Lower leg skin (tissue), 4 donors: ENCODE results near the gene TRDMT1. TPM values are rescaled to one million over a fixed set of nuclear protein-coding genes. Genes with fewer than 3 reads are reported as not detected.

ENCODE experiments used
- DNase-seq, 2 donors: peaks; one replicate each; pipeline ENCODE4 v3.0.0-alpha.2; 2019; ENCODE audit warnings: low spot score in 2 of 2
- H3K4me3 ChIP-seq: fragments of 200-600 bp; sonication (generic); 2 replicates; pipeline ENCODE4 v1.5.1; 2017; ENCODE audit warnings: mild to moderate bottlenecking, low read depth; ENCODE audit not compliant: poor library complexity, severe bottlenecking
- POLR2A ChIP-seq, 2 donors: fragments of 450-650 bp; IDR thresholded peaks; one replicate each; pipeline ENCODE4 v1.6.1; 2016 to 2017; ENCODE audit warnings: antibody characterized with exemption in 2 of 2, mild to moderate bottlenecking in 1 of 2, moderate library complexity in 1 of 2
- WGBS, 2 donors: methylation state at CpG; one replicate each; pipeline ENCODE4 v1.1.5; 2018; 5-methylcytosine and 5-hydroxymethylcytosine counted together
- intact Hi-C: fragments of 100-400 bp; cut with DNase I; formaldehyde crosslinking; loops from one replicate; pipeline ENCODE4 v1.15.0; 2023; ENCODE audit warnings: low total_unique reads
- total RNA-seq, 4 donors: library from RNA; depleted of rRNA; stranded (reverse); fragments of >200 nt; gene quantifications; one replicate each; pipeline ENCODE4 v1.1.0, GENCODE V29; 2016
- TF ChIP-seq, protein P1 (sequence below), 3 donors: fragments of 450-650 bp; IDR thresholded peaks; one replicate each; pipeline ENCODE4 v1.5.1; 2016; ENCODE audit warnings: antibody characterized with exemption in 3 of 3, mild to moderate bottlenecking in 3 of 3, moderate library complexity in 2 of 3

Gene TRDMT1, protein sequence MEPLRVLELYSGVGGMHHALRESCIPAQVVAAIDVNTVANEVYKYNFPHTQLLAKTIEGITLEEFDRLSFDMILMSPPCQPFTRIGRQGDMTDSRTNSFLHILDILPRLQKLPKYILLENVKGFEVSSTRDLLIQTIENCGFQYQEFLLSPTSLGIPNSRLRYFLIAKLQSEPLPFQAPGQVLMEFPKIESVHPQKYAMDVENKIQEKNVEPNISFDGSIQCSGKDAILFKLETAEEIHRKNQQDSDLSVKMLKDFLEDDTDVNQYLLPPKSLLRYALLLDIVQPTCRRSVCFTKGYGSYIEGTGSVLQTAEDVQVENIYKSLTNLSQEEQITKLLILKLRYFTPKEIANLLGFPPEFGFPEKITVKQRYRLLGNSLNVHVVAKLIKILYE
- total RNA-seq = 1 to 10 TPM; 3.9 to 4.5 (median 4.1) TPM

DNA sequence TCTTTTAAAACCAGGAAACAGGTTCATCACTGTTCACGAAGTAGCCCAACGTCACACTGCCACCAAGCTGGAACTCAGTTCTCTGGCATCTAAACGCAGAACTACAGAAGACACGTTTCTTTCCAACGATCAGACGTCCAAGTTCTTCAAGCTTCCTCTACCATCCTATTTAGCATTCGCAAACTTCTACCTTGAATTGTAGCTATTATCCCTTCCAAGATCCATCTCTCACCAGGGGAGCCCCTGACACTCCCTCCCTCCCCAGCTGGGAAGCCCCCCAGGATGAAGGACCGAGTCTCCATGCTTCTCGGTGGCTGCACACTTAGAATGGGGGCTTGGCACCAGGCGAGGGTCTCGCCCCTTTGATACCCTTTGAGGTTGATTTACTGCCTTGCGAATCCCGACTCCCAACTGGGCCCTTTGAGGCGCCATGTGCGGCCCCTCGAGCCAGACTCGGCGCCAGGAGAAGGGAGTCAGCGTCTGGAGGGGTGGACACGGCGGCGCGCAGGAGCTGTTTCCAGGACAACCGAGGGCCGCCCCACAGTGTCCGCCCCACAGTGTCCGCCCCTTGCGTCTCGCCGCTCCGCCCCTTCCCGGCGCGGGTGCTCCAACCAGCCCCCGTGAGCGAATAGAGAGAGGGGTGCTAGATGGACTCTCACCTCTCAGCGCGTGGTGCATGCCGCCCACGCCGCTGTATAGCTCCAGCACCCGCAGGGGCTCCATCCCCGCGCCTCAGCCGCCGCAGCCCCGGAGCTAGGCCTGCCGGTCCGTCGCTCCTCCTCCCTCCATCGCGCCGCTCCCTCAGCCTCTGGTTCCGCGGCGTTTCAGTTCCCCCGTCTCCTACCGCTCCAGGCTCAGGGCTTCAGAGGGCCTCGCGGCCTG is at the start of gene TRDMT1:
TRDMT1 (minus strand) TSS at position 761 of the 882 bp plus-strand sequence; CDS start at position 723, 38 bp downstream.
- intact Hi-C loops = no loop called here
- TF ChIP-seq, protein P1, sequence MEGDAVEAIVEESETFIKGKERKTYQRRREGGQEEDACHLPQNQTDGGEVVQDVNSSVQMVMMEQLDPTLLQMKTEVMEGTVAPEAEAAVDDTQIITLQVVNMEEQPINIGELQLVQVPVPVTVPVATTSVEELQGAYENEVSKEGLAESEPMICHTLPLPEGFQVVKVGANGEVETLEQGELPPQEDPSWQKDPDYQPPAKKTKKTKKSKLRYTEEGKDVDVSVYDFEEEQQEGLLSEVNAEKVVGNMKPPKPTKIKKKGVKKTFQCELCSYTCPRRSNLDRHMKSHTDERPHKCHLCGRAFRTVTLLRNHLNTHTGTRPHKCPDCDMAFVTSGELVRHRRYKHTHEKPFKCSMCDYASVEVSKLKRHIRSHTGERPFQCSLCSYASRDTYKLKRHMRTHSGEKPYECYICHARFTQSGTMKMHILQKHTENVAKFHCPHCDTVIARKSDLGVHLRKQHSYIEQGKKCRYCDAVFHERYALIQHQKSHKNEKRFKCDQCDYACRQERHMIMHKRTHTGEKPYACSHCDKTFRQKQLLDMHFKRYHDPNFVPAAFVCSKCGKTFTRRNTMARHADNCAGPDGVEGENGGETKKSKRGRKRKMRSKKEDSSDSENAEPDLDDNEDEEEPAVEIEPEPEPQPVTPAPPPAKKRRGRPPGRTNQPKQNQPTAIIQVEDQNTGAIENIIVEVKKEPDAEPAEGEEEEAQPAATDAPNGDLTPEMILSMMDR (IDR thresholded peaks at IDR 0.05) = peak in 1 of 3 donors; percentile 14
- TF ChIP-seq POLR2A (IDR thresholded peaks at IDR 0.05) = no peak
- WGBS, 2 donors = 0 to 1% methylated on average over 34 to 47 of the region's 60 CpGs
- DNase-seq = peak; percentile 69 to 97
- peak within 1 kb of the TSS; percentile 59 for H3K4me3 ChIP-seq

- no peak for TF ChIP-seq POLR2A (IDR thresholded peaks at IDR 0.05)
- TF ChIP-seq, protein P1 (IDR thresholded peaks at IDR 0.05) = no peak
These were observed 49.3 kb upstream of the TRDMT1 start for GRCh38 chr10:17250736-17251135.

DNA sequence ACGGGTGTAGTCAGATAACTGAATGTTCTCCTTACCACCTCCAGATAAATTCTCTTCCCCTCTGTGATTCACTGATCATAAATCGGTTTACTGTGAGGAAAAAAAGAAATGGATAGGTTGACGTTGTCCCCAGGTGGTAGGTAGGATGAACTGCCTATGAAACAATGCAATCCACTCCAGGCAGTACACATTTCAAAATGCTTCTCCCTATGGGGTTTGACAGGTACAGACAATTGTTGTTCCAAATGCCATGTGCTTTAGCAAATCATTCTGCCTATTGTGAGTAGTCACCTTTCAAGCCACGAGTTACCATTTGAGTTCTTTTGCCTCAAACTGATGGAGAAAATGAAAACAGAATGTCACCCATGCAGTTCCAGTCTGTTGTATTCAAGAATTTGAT is 48.3 kb upstream of the TRDMT1 start:
- intact Hi-C loops = loop anchor here (5.0 kb wide), 1 partner anchor 408 kb away; no protein-coding TSS in a partner anchor
- no peak for TF ChIP-seq POLR2A (IDR thresholded peaks at IDR 0.05)
- TF ChIP-seq, protein P1 (IDR thresholded peaks at IDR 0.05) = no peak
- DNase-seq = no peak
- H3K4me3 ChIP-seq = no peak overlapping the region
- WGBS, 2 donors = 55 to 61% methylated on average over 4 of the region's 4 CpGs

More at GRCh38 chr10:17250736-17251135, 49.3 kb upstream of the TRDMT1 start:
- intact Hi-C loops = no loop called here
- 97 to 98% methylated on average over 2 of the region's 2 CpGs for WGBS, 2 donors
- H3K4me3 ChIP-seq = no peak overlapping the region
- DNase-seq = no peak

- intact Hi-C loops = loop anchor here (5.0 kb wide), 1 partner anchor 407 kb away; no protein-coding TSS in a partner anchor
- DNase-seq = no peak
- H3K4me3 ChIP-seq = no peak overlapping the region
- WGBS, 2 donors = 75 to 78% methylated on average over 1 of the region's 1 CpG
- no peak for TF ChIP-seq POLR2A (IDR thresholded peaks at IDR 0.05)
- TF ChIP-seq, protein P1 (IDR thresholded peaks at IDR 0.05) = no peak
These were observed 47.5 kb upstream of the TRDMT1 start for GRCh38 chr10:17248964-17249363.

GRCh38 chr10:17247210-17247609 is 45.7 kb upstream of the TRDMT1 start:
- TF ChIP-seq POLR2A (IDR thresholded peaks at IDR 0.05) = no peak
- TF ChIP-seq, protein P1 (IDR thresholded peaks at IDR 0.05) = no peak
- intact Hi-C loops = loop anchor here (5.0 kb wide), 1 partner anchor 405 kb away; no protein-coding TSS in a partner anchor
- WGBS, 2 donors = 53 to 65% methylated on average over 1 of the region's 1 CpG

More at GRCh38 chr10:17247210-17247609, 45.7 kb upstream of the TRDMT1 start:
- no peak for DNase-seq
- H3K4me3 ChIP-seq = no peak overlapping the region
